HL-60 (cell line): ENCODE measurements around the gene IZUMO1R.

Source experiments
- GABPA ChIP-seq: IDR thresholded peaks from 2 replicates; pipeline ENCODE4 v1.6.1; 2012; ENCODE audit warnings: low read depth
- POLR2AphosphoS5 ChIP-seq: IDR thresholded peaks from 2 replicates; pipeline ENCODE4 v1.6.1; 2012; ENCODE audit warnings: low read depth
- TF ChIP-seq, protein P1 (sequence below): IDR thresholded peaks from one replicate; pipeline ENCODE4 v1.5.1; 2011; ENCODE audit warnings: low read length, control low read depth, inconsistent platforms; ENCODE audit not compliant: insufficient read depth
- TF ChIP-seq, protein P2 (sequence below): IDR thresholded peaks from 2 replicates; pipeline ENCODE4 v1.6.1; 2012; ENCODE audit warnings: low read depth; ENCODE audit not compliant: insufficient replicate concordance

DNA sequence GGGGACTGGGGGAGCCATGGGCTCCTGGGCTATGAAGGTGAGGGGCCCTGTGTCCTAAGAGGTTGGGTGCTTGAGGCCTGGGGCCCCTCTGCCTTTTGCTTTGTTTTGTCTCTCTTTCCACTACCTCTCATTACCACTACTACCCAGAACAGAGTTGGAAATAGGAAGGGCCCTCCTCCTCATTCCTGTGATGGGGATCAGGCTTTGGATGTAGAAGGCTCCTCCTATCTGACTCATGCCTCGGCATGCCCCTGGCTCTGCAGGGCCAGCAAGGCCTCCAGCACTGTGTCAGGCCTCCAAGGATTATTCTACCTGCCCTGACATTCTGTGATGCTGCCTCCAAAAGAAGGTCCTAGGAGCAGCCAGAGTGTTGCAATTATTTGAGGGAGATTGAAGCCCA is 766 bp downstream of the IZUMO1R start:
- TF ChIP-seq POLR2AphosphoS5 = no peak
- TF ChIP-seq, protein P1, sequence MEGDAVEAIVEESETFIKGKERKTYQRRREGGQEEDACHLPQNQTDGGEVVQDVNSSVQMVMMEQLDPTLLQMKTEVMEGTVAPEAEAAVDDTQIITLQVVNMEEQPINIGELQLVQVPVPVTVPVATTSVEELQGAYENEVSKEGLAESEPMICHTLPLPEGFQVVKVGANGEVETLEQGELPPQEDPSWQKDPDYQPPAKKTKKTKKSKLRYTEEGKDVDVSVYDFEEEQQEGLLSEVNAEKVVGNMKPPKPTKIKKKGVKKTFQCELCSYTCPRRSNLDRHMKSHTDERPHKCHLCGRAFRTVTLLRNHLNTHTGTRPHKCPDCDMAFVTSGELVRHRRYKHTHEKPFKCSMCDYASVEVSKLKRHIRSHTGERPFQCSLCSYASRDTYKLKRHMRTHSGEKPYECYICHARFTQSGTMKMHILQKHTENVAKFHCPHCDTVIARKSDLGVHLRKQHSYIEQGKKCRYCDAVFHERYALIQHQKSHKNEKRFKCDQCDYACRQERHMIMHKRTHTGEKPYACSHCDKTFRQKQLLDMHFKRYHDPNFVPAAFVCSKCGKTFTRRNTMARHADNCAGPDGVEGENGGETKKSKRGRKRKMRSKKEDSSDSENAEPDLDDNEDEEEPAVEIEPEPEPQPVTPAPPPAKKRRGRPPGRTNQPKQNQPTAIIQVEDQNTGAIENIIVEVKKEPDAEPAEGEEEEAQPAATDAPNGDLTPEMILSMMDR = no peak
- TF ChIP-seq GABPA = no peak
- TF ChIP-seq, protein P2, sequence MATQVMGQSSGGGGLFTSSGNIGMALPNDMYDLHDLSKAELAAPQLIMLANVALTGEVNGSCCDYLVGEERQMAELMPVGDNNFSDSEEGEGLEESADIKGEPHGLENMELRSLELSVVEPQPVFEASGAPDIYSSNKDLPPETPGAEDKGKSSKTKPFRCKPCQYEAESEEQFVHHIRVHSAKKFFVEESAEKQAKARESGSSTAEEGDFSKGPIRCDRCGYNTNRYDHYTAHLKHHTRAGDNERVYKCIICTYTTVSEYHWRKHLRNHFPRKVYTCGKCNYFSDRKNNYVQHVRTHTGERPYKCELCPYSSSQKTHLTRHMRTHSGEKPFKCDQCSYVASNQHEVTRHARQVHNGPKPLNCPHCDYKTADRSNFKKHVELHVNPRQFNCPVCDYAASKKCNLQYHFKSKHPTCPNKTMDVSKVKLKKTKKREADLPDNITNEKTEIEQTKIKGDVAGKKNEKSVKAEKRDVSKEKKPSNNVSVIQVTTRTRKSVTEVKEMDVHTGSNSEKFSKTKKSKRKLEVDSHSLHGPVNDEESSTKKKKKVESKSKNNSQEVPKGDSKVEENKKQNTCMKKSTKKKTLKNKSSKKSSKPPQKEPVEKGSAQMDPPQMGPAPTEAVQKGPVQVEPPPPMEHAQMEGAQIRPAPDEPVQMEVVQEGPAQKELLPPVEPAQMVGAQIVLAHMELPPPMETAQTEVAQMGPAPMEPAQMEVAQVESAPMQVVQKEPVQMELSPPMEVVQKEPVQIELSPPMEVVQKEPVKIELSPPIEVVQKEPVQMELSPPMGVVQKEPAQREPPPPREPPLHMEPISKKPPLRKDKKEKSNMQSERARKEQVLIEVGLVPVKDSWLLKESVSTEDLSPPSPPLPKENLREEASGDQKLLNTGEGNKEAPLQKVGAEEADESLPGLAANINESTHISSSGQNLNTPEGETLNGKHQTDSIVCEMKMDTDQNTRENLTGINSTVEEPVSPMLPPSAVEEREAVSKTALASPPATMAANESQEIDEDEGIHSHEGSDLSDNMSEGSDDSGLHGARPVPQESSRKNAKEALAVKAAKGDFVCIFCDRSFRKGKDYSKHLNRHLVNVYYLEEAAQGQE = no peak
